Muscle layer of colon (tissue), 2 donors: ENCODE data around the gene KCTD5.
"Not testable (repeated sequence)": the region's sequence is repeated elsewhere in the genome, so short reads cannot be mapped to it uniquely, and the experiment has no call there.

ENCODE experiments used
- H3K27ac ChIP-seq: one replicate; pipeline ENCODE4 v1.7.0; 2013; ENCODE audit warnings: low read depth, mild to moderate bottlenecking, low read length, moderate library complexity
- H3K27me3 ChIP-seq, 2 donors: one replicate each; pipeline ENCODE4 v1.7.0; 2013; ENCODE audit warnings: low read length in 2 of 2, mild to moderate bottlenecking in 2 of 2; ENCODE audit not compliant: insufficient read depth in 2 of 2, control insufficient read depth in 1 of 2
- H3K36me3 ChIP-seq: one replicate; pipeline ENCODE4 v1.7.0; 2013; ENCODE audit warnings: mild to moderate bottlenecking, low read length; ENCODE audit not compliant: insufficient read depth
- H3K4me1 ChIP-seq: one replicate; pipeline ENCODE4 v1.7.0; 2013; ENCODE audit warnings: mild to moderate bottlenecking, low read length; ENCODE audit not compliant: insufficient read depth
- H3K4me3 ChIP-seq, 2 donors: one replicate each; pipeline ENCODE4 v1.7.0; 2013; ENCODE audit warnings: low read length in 2 of 2, low read depth in 1 of 2, mild to moderate bottlenecking in 1 of 2, moderate library complexity in 1 of 2
- H3K9ac ChIP-seq: one replicate; pipeline ENCODE4 v1.7.0; 2013; ENCODE audit warnings: low read length
- H3K9me3 ChIP-seq: one replicate; pipeline ENCODE4 v1.7.0; 2013; ENCODE audit warnings: mild to moderate bottlenecking, low read length
- donor health status: abdominal sarcoma.
- donor health status: Adenocarcinoma of cecum.

Gene KCTD5

GRCh38 chr16:2721634-2722173 is 39.4 kb downstream of the KCTD5 start:
- H3K4me1 ChIP-seq, H3K36me3 ChIP-seq, H3K9ac ChIP-seq, H3K9me3 ChIP-seq, H3K27me3 ChIP-seq, H3K27ac ChIP-seq: not testable (repeated sequence)
- peak overlapping the region in 1 of 2 donors; percentile 14 for H3K4me3 ChIP-seq

GRCh38 chr16:2724088-2724676 is 41.9 kb downstream of the KCTD5 start:
- Histone ChIP-seq H3K9me3 (no peaks in the 10 kb centered on the region), H3K9ac (no peak overlapping the region), H3K36me3 (no peaks in the 10 kb centered on the region), H3K27me3 (no peaks in the 10 kb centered on the region), H3K4me1 (no peaks in the 10 kb centered on the region), H3K27ac (no peak overlapping the region), H3K4me3 (no peak overlapping the region)

- no peak overlapping the region for H3K27ac ChIP-seq
- no peaks in the 10 kb centered on the region for H3K4me1 ChIP-seq
- H3K27me3 ChIP-seq, result no peaks in the 10 kb centered on the region
- H3K4me3 ChIP-seq, result no peak overlapping the region
- no peaks in the 10 kb centered on the region for H3K9me3 ChIP-seq
- no peak overlapping the region for H3K9ac ChIP-seq
- H3K36me3 ChIP-seq, result no peaks in the 10 kb centered on the region
Measured at GRCh38 chr16:2724816-2725348, 42.6 kb downstream of the KCTD5 start.

- no peaks in the 10 kb centered on the region for H3K27me3 ChIP-seq
- H3K36me3 ChIP-seq, result no peaks in the 10 kb centered on the region
- H3K4me1 ChIP-seq, result no peaks in the 10 kb centered on the region
- no peaks in the 10 kb centered on the region for H3K9me3 ChIP-seq
- no peak overlapping the region for H3K4me3 ChIP-seq
- H3K9ac ChIP-seq, result no peak overlapping the region
- H3K27ac ChIP-seq, result no peak overlapping the region
Measured at GRCh38 chr16:2726923-2727322, 44.6 kb downstream of the KCTD5 start.

GRCh38 chr16:2728034-2728433 is 45.7 kb downstream of the KCTD5 start:
- Histone ChIP-seq H3K4me3 (no peak overlapping the region), H3K9me3 (no peaks in the 10 kb centered on the region), H3K9ac (no peak overlapping the region), H3K36me3 (no peaks in the 10 kb centered on the region), H3K4me1 (no peaks in the 10 kb centered on the region), H3K27me3 (no peaks in the 10 kb centered on the region), H3K27ac (no peak overlapping the region)

- H3K36me3 ChIP-seq, result no peaks in the 10 kb centered on the region
- H3K4me3 ChIP-seq, result no peak overlapping the region
- no peaks in the 10 kb centered on the region for H3K9me3 ChIP-seq
- H3K9ac ChIP-seq, result no peak overlapping the region
- H3K4me1 ChIP-seq, result no peaks in the 10 kb centered on the region
- H3K27me3 ChIP-seq, result peaks cover 0 to 7% of the 10 kb centered on the region in 2 donors
- H3K27ac ChIP-seq, result no peak overlapping the region
Measured at GRCh38 chr16:2734844-2735515, 52.7 kb downstream of the KCTD5 start.

- Histone ChIP-seq H3K36me3 (no peaks in the 10 kb centered on the region), H3K27me3 (peaks cover 0 to 7% of the 10 kb centered on the region in 2 donors), H3K27ac (no peak overlapping the region), H3K4me1 (no peaks in the 10 kb centered on the region), H3K9me3 (no peaks in the 10 kb centered on the region), H3K9ac (no peak overlapping the region), H3K4me3 (no peak overlapping the region)
Measured at GRCh38 chr16:2736476-2737237, 54.3 kb downstream of the KCTD5 start.

- H3K4me1 ChIP-seq, result no peaks in the 10 kb centered on the region
- H3K36me3 ChIP-seq, result no peaks in the 10 kb centered on the region
- H3K27ac ChIP-seq, result no peak overlapping the region
- H3K4me3 ChIP-seq, result no peak overlapping the region
- no peak overlapping the region for H3K9ac ChIP-seq
- H3K9me3 ChIP-seq, result no peaks in the 10 kb centered on the region
- H3K27me3 ChIP-seq, result peaks cover 0 to 7% of the 10 kb centered on the region in 2 donors
Measured at GRCh38 chr16:2737238-2737605, 54.9 kb downstream of the KCTD5 start.

- no peak overlapping the region for H3K27ac ChIP-seq
- H3K9me3 ChIP-seq, result no peaks in the 10 kb centered on the region
- no peaks in the 10 kb centered on the region for H3K4me1 ChIP-seq
- no peak overlapping the region for H3K9ac ChIP-seq
- peaks cover 0 to 7% of the 10 kb centered on the region in 2 donors for H3K27me3 ChIP-seq
- no peaks in the 10 kb centered on the region for H3K36me3 ChIP-seq
- no peak overlapping the region for H3K4me3 ChIP-seq
Measured at GRCh38 chr16:2737895-2738418, 55.6 kb downstream of the KCTD5 start.

- Histone ChIP-seq H3K9ac (no peak overlapping the region), H3K36me3 (no peaks in the 10 kb centered on the region), H3K4me1 (no peaks in the 10 kb centered on the region), H3K9me3 (no peaks in the 10 kb centered on the region), H3K27me3 (peaks cover 0 to 7% of the 10 kb centered on the region in 2 donors), H3K4me3 (no peak overlapping the region), H3K27ac (no peak overlapping the region)
Measured at GRCh38 chr16:2738615-2739014, 56.3 kb downstream of the KCTD5 start.
